ENCODE measurements around the gene EFCAB10. TPM values are rescaled to one million over a fixed set of nuclear protein-coding genes. Genes with fewer than 3 reads are reported as not detected.

Gene EFCAB10
- total and polyA plus RNA-seq, 2 of the 13 experiments (the other 11 are each of a cell fraction or from before 2014, with no cell fraction given), result 0.40 TPM; not detected in 1

DNA sequence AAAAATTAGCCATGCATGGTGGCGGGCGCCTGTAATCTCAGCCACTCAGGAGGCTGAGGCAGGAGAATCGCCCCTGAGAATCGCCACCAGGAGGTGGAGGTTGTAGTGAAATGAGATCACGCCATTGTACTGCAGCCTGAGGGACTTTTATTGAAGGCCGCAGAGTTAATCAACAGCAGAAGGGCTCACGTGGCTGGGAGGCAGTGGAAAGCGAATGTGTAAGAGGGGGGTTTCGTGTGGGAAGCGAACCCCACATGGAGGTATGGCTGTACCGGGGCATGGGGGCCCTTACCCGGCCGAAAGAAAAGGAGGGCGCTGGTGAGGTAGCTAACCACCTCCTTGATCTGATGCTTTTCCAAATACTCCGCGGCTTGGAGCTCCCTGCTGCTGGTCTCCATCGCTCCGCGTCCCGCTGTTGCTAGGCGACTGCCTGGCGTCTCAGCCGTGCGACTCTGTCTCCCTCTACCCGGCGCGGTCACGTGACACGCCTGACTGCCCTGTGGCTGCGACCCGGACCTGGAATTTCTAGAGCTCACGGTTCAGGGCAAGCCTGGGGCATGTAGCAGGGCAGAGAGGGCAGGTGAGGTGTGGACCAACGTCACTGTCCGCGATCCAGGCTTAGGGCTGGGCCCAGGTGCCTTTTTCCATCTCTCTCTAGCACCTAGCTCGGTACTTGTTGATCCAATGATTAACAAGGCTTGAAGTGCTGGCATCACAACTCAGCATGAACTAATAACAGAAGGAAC lies at the start of gene EFCAB10 (continued):
- TF ChIP-seq, protein P1, sequence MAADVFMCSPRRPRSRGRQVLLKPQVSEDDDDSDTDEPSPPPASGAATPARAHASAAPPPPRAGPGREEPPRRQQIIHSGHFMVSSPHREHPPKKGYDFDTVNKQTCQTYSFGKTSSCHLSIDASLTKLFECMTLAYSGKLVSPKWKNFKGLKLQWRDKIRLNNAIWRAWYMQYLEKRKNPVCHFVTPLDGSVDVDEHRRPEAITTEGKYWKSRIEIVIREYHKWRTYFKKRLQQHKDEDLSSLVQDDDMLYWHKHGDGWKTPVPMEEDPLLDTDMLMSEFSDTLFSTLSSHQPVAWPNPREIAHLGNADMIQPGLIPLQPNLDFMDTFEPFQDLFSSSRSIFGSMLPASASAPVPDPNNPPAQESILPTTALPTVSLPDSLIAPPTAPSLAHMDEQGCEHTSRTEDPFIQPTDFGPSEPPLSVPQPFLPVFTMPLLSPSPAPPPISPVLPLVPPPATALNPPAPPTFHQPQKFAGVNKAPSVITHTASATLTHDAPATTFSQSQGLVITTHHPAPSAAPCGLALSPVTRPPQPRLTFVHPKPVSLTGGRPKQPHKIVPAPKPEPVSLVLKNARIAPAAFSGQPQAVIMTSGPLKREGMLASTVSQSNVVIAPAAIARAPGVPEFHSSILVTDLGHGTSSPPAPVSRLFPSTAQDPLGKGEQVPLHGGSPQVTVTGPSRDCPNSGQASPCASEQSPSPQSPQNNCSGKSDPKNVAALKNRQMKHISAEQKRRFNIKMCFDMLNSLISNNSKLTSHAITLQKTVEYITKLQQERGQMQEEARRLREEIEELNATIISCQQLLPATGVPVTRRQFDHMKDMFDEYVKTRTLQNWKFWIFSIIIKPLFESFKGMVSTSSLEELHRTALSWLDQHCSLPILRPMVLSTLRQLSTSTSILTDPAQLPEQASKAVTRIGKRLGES (CRISPR knock-in tag; IDR thresholded peaks at IDR 0.05; ENCODE audit: borderline replicate concordance), result no peak
- no peak for TF ChIP-seq SATB2 (CRISPR knock-in tag; IDR thresholded peaks at IDR 0.05)
- peak; percentile 66 for TF ChIP-seq CREB1 (IDR thresholded peaks at IDR 0.05)
- no peak for TF ChIP-seq CREB1 (CRISPR knock-in tag; IDR thresholded peaks at IDR 0.05)
- TF ChIP-seq MBD4 (IDR thresholded peaks at IDR 0.05; ENCODE audit: borderline replicate concordance, low read length), result no peak
- TF ChIP-seq, protein P2, sequence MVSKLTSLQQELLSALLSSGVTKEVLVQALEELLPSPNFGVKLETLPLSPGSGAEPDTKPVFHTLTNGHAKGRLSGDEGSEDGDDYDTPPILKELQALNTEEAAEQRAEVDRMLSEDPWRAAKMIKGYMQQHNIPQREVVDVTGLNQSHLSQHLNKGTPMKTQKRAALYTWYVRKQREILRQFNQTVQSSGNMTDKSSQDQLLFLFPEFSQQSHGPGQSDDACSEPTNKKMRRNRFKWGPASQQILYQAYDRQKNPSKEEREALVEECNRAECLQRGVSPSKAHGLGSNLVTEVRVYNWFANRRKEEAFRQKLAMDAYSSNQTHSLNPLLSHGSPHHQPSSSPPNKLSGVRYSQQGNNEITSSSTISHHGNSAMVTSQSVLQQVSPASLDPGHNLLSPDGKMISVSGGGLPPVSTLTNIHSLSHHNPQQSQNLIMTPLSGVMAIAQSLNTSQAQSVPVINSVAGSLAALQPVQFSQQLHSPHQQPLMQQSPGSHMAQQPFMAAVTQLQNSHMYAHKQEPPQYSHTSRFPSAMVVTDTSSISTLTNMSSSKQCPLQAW (CRISPR knock-in tag; IDR thresholded peaks at IDR 0.05), result no peak
- TF ChIP-seq, protein P3, sequence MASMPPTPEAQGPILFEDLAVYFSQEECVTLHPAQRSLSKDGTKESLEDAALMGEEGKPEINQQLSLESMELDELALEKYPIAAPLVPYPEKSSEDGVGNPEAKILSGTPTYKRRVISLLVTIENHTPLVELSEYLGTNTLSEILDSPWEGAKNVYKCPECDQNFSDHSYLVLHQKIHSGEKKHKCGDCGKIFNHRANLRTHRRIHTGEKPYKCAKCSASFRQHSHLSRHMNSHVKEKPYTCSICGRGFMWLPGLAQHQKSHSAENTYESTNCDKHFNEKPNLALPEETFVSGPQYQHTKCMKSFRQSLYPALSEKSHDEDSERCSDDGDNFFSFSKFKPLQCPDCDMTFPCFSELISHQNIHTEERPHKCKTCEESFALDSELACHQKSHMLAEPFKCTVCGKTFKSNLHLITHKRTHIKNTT (CRISPR knock-in tag; IDR thresholded peaks at IDR 0.05), result no peak
- TF ChIP-seq KMT2B (CRISPR knock-in tag; IDR thresholded peaks at IDR 0.05), result 0 out of 2 replicates have a peak, but pooled peaks have one; percentile 45
- no peak for TF ChIP-seq TOPORS (CRISPR knock-in tag; IDR thresholded peaks at IDR 0.05)
- TF ChIP-seq, protein P4, sequence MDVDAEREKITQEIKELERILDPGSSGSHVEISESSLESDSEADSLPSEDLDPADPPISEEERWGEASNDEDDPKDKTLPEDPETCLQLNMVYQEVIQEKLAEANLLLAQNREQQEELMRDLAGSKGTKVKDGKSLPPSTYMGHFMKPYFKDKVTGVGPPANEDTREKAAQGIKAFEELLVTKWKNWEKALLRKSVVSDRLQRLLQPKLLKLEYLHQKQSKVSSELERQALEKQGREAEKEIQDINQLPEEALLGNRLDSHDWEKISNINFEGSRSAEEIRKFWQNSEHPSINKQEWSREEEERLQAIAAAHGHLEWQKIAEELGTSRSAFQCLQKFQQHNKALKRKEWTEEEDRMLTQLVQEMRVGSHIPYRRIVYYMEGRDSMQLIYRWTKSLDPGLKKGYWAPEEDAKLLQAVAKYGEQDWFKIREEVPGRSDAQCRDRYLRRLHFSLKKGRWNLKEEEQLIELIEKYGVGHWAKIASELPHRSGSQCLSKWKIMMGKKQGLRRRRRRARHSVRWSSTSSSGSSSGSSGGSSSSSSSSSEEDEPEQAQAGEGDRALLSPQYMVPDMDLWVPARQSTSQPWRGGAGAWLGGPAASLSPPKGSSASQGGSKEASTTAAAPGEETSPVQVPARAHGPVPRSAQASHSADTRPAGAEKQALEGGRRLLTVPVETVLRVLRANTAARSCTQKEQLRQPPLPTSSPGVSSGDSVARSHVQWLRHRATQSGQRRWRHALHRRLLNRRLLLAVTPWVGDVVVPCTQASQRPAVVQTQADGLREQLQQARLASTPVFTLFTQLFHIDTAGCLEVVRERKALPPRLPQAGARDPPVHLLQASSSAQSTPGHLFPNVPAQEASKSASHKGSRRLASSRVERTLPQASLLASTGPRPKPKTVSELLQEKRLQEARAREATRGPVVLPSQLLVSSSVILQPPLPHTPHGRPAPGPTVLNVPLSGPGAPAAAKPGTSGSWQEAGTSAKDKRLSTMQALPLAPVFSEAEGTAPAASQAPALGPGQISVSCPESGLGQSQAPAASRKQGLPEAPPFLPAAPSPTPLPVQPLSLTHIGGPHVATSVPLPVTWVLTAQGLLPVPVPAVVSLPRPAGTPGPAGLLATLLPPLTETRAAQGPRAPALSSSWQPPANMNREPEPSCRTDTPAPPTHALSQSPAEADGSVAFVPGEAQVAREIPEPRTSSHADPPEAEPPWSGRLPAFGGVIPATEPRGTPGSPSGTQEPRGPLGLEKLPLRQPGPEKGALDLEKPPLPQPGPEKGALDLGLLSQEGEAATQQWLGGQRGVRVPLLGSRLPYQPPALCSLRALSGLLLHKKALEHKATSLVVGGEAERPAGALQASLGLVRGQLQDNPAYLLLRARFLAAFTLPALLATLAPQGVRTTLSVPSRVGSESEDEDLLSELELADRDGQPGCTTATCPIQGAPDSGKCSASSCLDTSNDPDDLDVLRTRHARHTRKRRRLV (CRISPR knock-in tag; IDR thresholded peaks at IDR 0.05), result no peak
- 0 out of 2 replicates have a peak, but pooled peaks have one; percentile 31 for TF ChIP-seq ZMYM3 (CRISPR knock-in tag; IDR thresholded peaks at IDR 0.05)
- no peak for TF ChIP-seq ZNF567 (CRISPR knock-in tag; IDR thresholded peaks at IDR 0.05; ENCODE audit: borderline replicate concordance)
- TF ChIP-seq RAD51 (IDR thresholded peaks at IDR 0.05; ENCODE audit: borderline replicate concordance), result peak; percentile 97
- TF ChIP-seq, protein P5, sequence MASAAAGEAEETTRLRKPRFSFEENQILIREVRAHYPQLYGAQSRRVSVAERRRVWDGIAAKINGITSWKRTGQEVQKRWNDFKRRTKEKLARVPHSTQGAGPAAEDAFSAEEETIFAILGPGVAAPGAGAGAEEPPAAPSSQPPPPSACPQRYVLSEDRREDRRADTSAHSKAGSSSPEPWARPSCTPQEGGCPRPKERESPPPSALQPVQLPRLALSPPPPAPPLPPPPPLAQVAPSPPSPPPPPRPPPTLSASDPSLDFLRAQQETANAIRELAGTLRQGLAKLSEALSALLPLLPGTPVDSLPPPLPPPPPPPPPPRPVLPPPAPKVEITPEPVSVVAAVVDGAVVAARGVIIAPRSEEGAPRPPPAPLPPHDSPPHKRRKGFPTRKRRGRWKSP (CRISPR knock-in tag; IDR thresholded peaks at IDR 0.05), result peak; percentile 98
- TF ChIP-seq FOXK1 (CRISPR knock-in tag; IDR thresholded peaks at IDR 0.05; ENCODE audit: borderline replicate concordance, low read depth), result no peak
- peak; percentile 75; the same call in 1 of the 3 replicates for TF ChIP-seq MXI1 (IDR thresholded peaks at IDR 0.05; ENCODE audit: borderline replicate concordance, low read depth, low read length)
- peak; percentile 28; the same call in 1 of the 2 replicates for TF ChIP-seq MYC (CRISPR knock-in tag; IDR thresholded peaks at IDR 0.05; ENCODE audit: borderline replicate concordance)
- no peak for TF ChIP-seq NFE2 (CRISPR knock-in tag; IDR thresholded peaks at IDR 0.05)
